Adrenal gland (tissue), 12 donors: ENCODE data around the gene AUTS2. TPM values are rescaled to one million over a fixed set of nuclear protein-coding genes. Genes with fewer than 3 reads are reported as not detected.
"Not testable (repeated sequence)": the region's sequence is repeated elsewhere in the genome, so short reads cannot be mapped to it uniquely, and the experiment has no call there.

Experiments
- DNase-seq, 7 donors: peaks; one replicate each; pipeline ENCODE4 v3.0.0-alpha.2; 2019 to 2020
- H3K27ac ChIP-seq, 5 donors: fragments of 200-600 bp; sonication (generic) in 4 of 5; 1 replicate in 3 of 5; 2 replicates in 2 of 5; pipeline versions ENCODE4 v1.5.1 to v1.8.0; 2016 to 2020; ENCODE audit warnings: mild to moderate bottlenecking in 1 of 5
- H3K27me3 ChIP-seq: fragments of 200-600 bp; 2 replicates; pipeline ENCODE4 v1.8.0; 2021
- H3K36me3 ChIP-seq, 2 donors: fragments of 200-600 bp; replicated peaks in 1 of 2; 1 replicate in 1 of 2; 2 replicates in 1 of 2; pipeline versions ENCODE4 v1.5.1 to v1.8.0; 2018 to 2022
- H3K4me1 ChIP-seq, 2 donors: fragments of 200-600 bp; replicated peaks in 1 of 2; 1 replicate in 1 of 2; 2 replicates in 1 of 2; pipeline versions ENCODE4 v1.5.1 to v1.8.0; 2018 to 2021
- H3K4me3 ChIP-seq, 4 donors: fragments of 200-600 bp; sonication (generic) in 3 of 4; one replicate each; pipeline ENCODE4 v1.5.1; 2016 to 2018
- H3K9me3 ChIP-seq, 3 donors: fragments of 200-600 bp; sonication (generic) in 1 of 3; replicated peaks in 1 of 3; 1 replicate in 2 of 3; 2 replicates in 1 of 3; pipeline versions ENCODE4 v1.5.1 to v1.8.0; 2016 to 2021
- POLR2A ChIP-seq, 2 donors: fragments of 450-650 bp; IDR thresholded peaks; one replicate each; pipeline ENCODE4 v1.6.1; 2017; ENCODE audit warnings: antibody characterized with exemption in 2 of 2, mild to moderate bottlenecking in 2 of 2, moderate library complexity in 1 of 2
- WGBS, 4 donors: extraction: QIAGEN DNeasy Blood & Tissue Kit in 2 of 4; methylation state at CpG; one replicate each; pipeline versions ENCODE4 v1.1.5 to v1.1.7; 2013 to 2017; 5-methylcytosine and 5-hydroxymethylcytosine counted together
- intact Hi-C, 2 donors: fragments of 100-400 bp; cut with DNase I; formaldehyde crosslinking; loops; one replicate each; pipeline versions ENCODE4 v1.14.1 to v1.15.0; 2022 to 2023
- polyA plus RNA-seq, 3 donors: library from polyadenylated mRNA; stranded (reverse); fragments of 200-250 nt in 2 of 3; fragments of 350-450 nt in 1 of 3; fragmentation: Illumina TruSeq in 1 of 3; extraction: RNeasy Lipid Tissue Mini Kit (QIAGEN cat#74804) in 1 of 3; gene quantifications; one replicate each; pipeline ENCODE4 v1.2.3, GENCODE V29; 2013 to 2014
- total RNA-seq, 9 donors: library from RNA; depleted of rRNA in 4 of 9; stranded (reverse); fragments of >200 nt in 4 of 9; fragments of 120-200 nt in 1 of 9; fragmentation: NEBNext Ultra II Directional in 1 of 9; extraction: Animal tissue kit (Norgen Biotek cat#: 25700) in 1 of 9; gene quantifications; one replicate each; pipeline versions ENCODE4 v1.1.0 to v1.2.4, GENCODE V29; 2013 to 2023
- TF ChIP-seq, protein P1 (sequence below), 6 experiments: fragments of 450-650 bp in 4 of 6; fragments of 200-600 bp in 2 of 6; sonication (generic) in 1 of 6; IDR thresholded peaks; 1 replicate in 5 of 6; 2 replicates in 1 of 6; pipeline versions ENCODE4 v1.5.1 to v1.8.0; 2016 to 2021; ENCODE audit warnings: antibody characterized with exemption in 6 of 6, mild to moderate bottlenecking in 2 of 6, moderate library complexity in 1 of 6
- donor health status: healthy with polysubstance abuse.
- donor health status: Bipolar disorder and iron deficiency.
- donor health status: DM: yes; HTN: yes; CAD: no.
- donor health status: DM: no; HTN: no; CAD: no.
- donor health status: DM: no; HTN: no; CAD: no.
- donor health status: DM: yes; HTN: yes; CAD: no.

AUTS2 gene
- total and polyA plus RNA-seq, 12 donors, result 6.4 to 44.0 (median 15.2) TPM

DNA sequence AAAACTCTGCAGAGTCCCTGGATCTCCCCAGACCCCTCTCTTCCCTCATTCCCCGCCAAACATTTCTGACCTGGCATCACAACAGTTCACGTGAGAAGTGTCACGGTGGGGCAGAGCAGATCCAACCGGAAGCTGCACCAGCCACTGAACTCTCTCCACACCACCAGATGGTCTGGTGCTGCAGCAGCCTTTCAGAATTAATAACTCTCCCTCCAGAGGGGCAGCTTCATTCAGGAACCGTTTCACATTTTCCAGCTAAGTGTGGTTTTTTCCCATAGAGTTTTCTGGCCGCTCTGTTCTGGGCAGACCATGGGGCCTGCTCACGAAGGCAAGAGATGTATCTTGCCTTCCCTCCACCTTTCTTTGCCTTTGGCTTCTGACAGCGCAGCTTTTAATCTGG, 1047.0 kb downstream of the AUTS2 start:
- Histone ChIP-seq H3K4me1 (no peaks in the 10 kb centered on the region), H3K36me3 (no peaks in the 10 kb centered on the region), H3K27ac (no peak overlapping the region), H3K27me3 (no peaks in the 10 kb centered on the region), H3K9me3 (no peaks in the 10 kb centered on the region), H3K4me3 (no peak overlapping the region)
- TF ChIP-seq, protein P1, sequence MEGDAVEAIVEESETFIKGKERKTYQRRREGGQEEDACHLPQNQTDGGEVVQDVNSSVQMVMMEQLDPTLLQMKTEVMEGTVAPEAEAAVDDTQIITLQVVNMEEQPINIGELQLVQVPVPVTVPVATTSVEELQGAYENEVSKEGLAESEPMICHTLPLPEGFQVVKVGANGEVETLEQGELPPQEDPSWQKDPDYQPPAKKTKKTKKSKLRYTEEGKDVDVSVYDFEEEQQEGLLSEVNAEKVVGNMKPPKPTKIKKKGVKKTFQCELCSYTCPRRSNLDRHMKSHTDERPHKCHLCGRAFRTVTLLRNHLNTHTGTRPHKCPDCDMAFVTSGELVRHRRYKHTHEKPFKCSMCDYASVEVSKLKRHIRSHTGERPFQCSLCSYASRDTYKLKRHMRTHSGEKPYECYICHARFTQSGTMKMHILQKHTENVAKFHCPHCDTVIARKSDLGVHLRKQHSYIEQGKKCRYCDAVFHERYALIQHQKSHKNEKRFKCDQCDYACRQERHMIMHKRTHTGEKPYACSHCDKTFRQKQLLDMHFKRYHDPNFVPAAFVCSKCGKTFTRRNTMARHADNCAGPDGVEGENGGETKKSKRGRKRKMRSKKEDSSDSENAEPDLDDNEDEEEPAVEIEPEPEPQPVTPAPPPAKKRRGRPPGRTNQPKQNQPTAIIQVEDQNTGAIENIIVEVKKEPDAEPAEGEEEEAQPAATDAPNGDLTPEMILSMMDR (IDR thresholded peaks at IDR 0.05), result no peak
- TF ChIP-seq POLR2A (IDR thresholded peaks at IDR 0.05), result no peak
- intact Hi-C loops, result no loop called here
- WGBS, 4 donors, result 74 to 94% (median 86%) methylated on average over 8 of the region's 8 CpGs
- DNase-seq, result no peak

- H3K9me3 ChIP-seq, result no peaks in the 10 kb centered on the region
- no peak overlapping the region for H3K4me3 ChIP-seq
- 76 to 93% (median 90%) methylated on average over 10 of the region's 10 CpGs for WGBS, 4 donors
- intact Hi-C loops, result no loop called here
- no peaks in the 10 kb centered on the region for H3K27me3 ChIP-seq
- TF ChIP-seq POLR2A (IDR thresholded peaks at IDR 0.05), result no peak
- TF ChIP-seq, protein P1 (IDR thresholded peaks at IDR 0.05), result no peak
- no peak for DNase-seq
- no peaks in the 10 kb centered on the region for H3K4me1 ChIP-seq
- no peak overlapping the region for H3K27ac ChIP-seq
- H3K36me3 ChIP-seq, result no peaks in the 10 kb centered on the region
Observed at GRCh38 chr7:70645876-70646351, 1047.6 kb downstream of the AUTS2 start.

- no peak overlapping the region for H3K27ac ChIP-seq
- intact Hi-C loops, result no loop called here
Observed at GRCh38 chr7:70646536-70647248, 1048.4 kb downstream of the AUTS2 start.

DNA sequence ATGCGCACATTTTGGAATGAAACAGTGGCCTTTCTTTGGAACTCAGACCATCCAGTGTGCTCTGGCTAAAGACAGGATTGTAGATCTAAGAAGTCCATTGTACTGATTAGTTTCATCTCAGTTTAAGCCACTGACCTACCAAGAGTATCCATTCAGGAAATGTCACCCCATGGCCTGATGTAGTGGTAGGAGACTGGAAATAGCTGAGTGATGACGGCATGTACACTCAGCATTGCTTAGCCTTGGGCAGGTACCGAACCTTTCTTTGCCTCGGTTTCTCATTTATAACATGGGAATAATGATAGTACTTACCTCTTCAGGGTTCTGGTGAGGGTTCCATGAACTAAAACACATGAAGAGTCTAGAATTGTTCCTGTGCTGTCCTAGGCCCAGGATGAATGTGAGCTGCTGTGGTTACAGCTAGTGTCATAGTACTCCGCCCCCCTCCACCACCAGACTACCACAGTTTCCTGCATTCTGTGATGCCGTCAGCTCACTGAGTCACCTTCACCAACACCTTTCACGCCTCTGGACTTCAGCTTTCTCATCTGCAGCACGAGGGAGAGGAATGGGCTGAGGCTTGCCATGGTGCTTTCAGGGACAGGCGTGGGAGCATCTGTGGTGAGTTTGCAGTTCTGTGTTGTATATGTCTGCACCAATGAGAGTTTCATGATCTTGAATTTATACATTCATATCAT, 1049.7 kb downstream of the AUTS2 start:
- no peak overlapping the region for H3K27ac ChIP-seq
- H3K9me3 ChIP-seq, result no peaks in the 10 kb centered on the region
- no peaks in the 10 kb centered on the region for H3K27me3 ChIP-seq
- intact Hi-C loops, result no loop called here
- TF ChIP-seq, protein P1 (IDR thresholded peaks at IDR 0.05), result no peak
- no peaks in the 10 kb centered on the region for H3K36me3 ChIP-seq
- no peaks in the 10 kb centered on the region for H3K4me1 ChIP-seq
- 80 to 93% (median 88%) methylated on average over 9 of the region's 9 CpGs for WGBS, 4 donors
- peak in 1 of 7 donors; percentile 7 for DNase-seq
- H3K4me3 ChIP-seq, result no peak overlapping the region

More at GRCh38 chr7:70646536-70647248, 1048.4 kb downstream of the AUTS2 start:
- no peaks in the 10 kb centered on the region for H3K27me3 ChIP-seq
- no peak for TF ChIP-seq POLR2A (IDR thresholded peaks at IDR 0.05)
- TF ChIP-seq, protein P1 (IDR thresholded peaks at IDR 0.05), result no peak
- H3K4me1 ChIP-seq, result no peaks in the 10 kb centered on the region
- no peak for DNase-seq
- H3K36me3 ChIP-seq, result no peaks in the 10 kb centered on the region
- no peak overlapping the region for H3K4me3 ChIP-seq
- no peaks in the 10 kb centered on the region for H3K9me3 ChIP-seq
- 93 to 97% (median 95%) methylated on average over 7 to 14 of the region's 14 CpGs for WGBS, 4 donors

DNA sequence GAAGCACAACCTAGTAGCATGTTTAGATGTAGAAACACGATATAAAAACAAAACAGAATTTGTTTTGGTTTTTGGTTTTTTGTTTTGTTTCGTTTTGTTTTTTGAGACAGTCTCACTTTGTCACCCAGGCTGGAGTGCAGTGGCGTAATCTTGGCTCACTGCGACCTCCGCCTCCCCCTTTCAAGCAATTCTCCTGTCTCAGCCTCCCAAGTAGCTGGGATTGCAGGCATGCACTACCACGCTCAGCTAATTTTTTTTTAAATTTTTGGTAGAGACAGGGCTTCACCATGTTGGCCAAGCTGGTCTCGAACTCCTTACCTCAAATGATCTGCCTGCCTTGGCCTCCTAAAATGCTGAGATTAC, 1050.2 kb downstream of the AUTS2 start:
- H3K4me3 ChIP-seq, DNase-seq, H3K36me3 ChIP-seq, H3K9me3 ChIP-seq, H3K4me1 ChIP-seq, H3K27ac ChIP-seq, intact Hi-C loops, H3K27me3 ChIP-seq: not testable (repeated sequence)
- WGBS, 4 donors, result 92 to 98% (median 94%) methylated on average over 7 of the region's 7 CpGs
